A673 (cell line): ENCODE measurements around the gene ATP6V1A.

Experiments used
- EZH2 ChIP-seq: fragments of 200-600 bp; sonication (generic); IDR thresholded peaks from 2 replicates; pipeline ENCODE4 v1.6.1; 2017; ENCODE audit warnings: borderline replicate concordance, low read depth, mild to moderate bottlenecking, mixed read lengths, antibody characterized with exemption, low read length; ENCODE audit not compliant: poor library complexity, severe bottlenecking
- TF ChIP-seq, protein P1 (sequence below): fragments of 300-800, 200-600 bp; sonication (generic); conservative IDR thresholded peaks from 2 replicates; pipeline ENCODE4 v1.5.1; 2017; ENCODE audit warnings: low read depth, mild to moderate bottlenecking, antibody characterized with exemption, low read length, moderate library complexity, mixed read lengths

- TF ChIP-seq EZH2 = no peak
- TF ChIP-seq, protein P1, sequence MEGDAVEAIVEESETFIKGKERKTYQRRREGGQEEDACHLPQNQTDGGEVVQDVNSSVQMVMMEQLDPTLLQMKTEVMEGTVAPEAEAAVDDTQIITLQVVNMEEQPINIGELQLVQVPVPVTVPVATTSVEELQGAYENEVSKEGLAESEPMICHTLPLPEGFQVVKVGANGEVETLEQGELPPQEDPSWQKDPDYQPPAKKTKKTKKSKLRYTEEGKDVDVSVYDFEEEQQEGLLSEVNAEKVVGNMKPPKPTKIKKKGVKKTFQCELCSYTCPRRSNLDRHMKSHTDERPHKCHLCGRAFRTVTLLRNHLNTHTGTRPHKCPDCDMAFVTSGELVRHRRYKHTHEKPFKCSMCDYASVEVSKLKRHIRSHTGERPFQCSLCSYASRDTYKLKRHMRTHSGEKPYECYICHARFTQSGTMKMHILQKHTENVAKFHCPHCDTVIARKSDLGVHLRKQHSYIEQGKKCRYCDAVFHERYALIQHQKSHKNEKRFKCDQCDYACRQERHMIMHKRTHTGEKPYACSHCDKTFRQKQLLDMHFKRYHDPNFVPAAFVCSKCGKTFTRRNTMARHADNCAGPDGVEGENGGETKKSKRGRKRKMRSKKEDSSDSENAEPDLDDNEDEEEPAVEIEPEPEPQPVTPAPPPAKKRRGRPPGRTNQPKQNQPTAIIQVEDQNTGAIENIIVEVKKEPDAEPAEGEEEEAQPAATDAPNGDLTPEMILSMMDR = no peak
Measured at GRCh38 chr3:113697500-113698090, 49.2 kb upstream of the ATP6V1A start.
